ENCODE data around the gene TBC1D24.
A peak's percentile ranks its signal among the peaks of the same experiment; 100 is the strongest.

The TBC1D24 gene

GRCh38 chr16:2471653-2472487 lies 3.1 kb upstream of the TBC1D24 start:
- H3K79me2 ChIP-seq (ENCODE audit: low read length) = peaks cover 11% of the 10 kb centered on the region; the same call in 1 of the 2 replicates
- no peak overlapping the region for H3K27ac ChIP-seq (ENCODE audit: low read length)
- H3K36me3 ChIP-seq (replicated peaks; ENCODE audit: low read depth, low read length) = no peaks in the 10 kb centered on the region
- no peak for TF ChIP-seq CTCF (IDR thresholded peaks at IDR 0.05; ENCODE audit: low read depth, low read length)
- TF ChIP-seq EZH2phosphoT487 (IDR thresholded peaks at IDR 0.05; ENCODE audit: low read depth) = no peak
- peaks cover 36% of the 10 kb centered on the region for H3K4me1 ChIP-seq (ENCODE audit: low read length)
- H3K9ac ChIP-seq (ENCODE audit: low read length) = no peak overlapping the region
- H3K4me2 ChIP-seq (ENCODE audit: low read length) = no peak overlapping the region
- no peak overlapping the region for H3K4me3 ChIP-seq (ENCODE audit: low read length)
- no peak overlapping the region for H2AFZ ChIP-seq (ENCODE audit: low read depth, low read length)
- H3K9me3 ChIP-seq (ENCODE audit: insufficient read depth, low read length) = no peaks in the 10 kb centered on the region
- peaks cover 25% of the 10 kb centered on the region for H3K27me3 ChIP-seq (ENCODE audit: low read depth, low read length)
- H4K20me1 ChIP-seq (ENCODE audit: insufficient read depth, low read length) = peaks cover 7% of the 10 kb centered on the region; the same call in 1 of the 2 replicates

GRCh38 chr16:2472488-2472864 lies 2.5 kb upstream of the TBC1D24 start:
- H3K4me3 ChIP-seq (ENCODE audit: low read length) = no peak overlapping the region
- peaks cover 25% of the 10 kb centered on the region for H3K27me3 ChIP-seq (ENCODE audit: low read depth, low read length)
- no peak overlapping the region for H2AFZ ChIP-seq (ENCODE audit: low read depth, low read length)
- peaks cover 11% of the 10 kb centered on the region; the same call in 1 of the 2 replicates for H3K79me2 ChIP-seq (ENCODE audit: low read length)
- H4K20me1 ChIP-seq (ENCODE audit: insufficient read depth, low read length) = peaks cover 7% of the 10 kb centered on the region; the same call in 1 of the 2 replicates
- no peaks in the 10 kb centered on the region for H3K36me3 ChIP-seq (replicated peaks; ENCODE audit: low read depth, low read length)
- no peaks in the 10 kb centered on the region for H3K9me3 ChIP-seq (ENCODE audit: insufficient read depth, low read length)
- H3K4me2 ChIP-seq (ENCODE audit: low read length) = no peak overlapping the region
- TF ChIP-seq CTCF (IDR thresholded peaks at IDR 0.05; ENCODE audit: low read depth, low read length) (no peak), EZH2phosphoT487 (IDR thresholded peaks at IDR 0.05; ENCODE audit: low read depth) (no peak)
- peaks cover 36% of the 10 kb centered on the region for H3K4me1 ChIP-seq (ENCODE audit: low read length)
- H3K27ac ChIP-seq (ENCODE audit: low read length) = no peak overlapping the region
- H3K9ac ChIP-seq (ENCODE audit: low read length) = no peak overlapping the region

- no peaks in the 10 kb centered on the region for H3K36me3 ChIP-seq (replicated peaks; ENCODE audit: low read depth, low read length)
- peak overlapping the region; percentile 98 for H3K4me3 ChIP-seq (ENCODE audit: low read length)
- peaks cover 36% of the 10 kb centered on the region for H3K4me1 ChIP-seq (ENCODE audit: low read length)
- H3K9ac ChIP-seq (ENCODE audit: low read length) = no peak overlapping the region
- TF ChIP-seq EZH2phosphoT487 (IDR thresholded peaks at IDR 0.05; ENCODE audit: low read depth) (no peak), CTCF (IDR thresholded peaks at IDR 0.05; ENCODE audit: low read depth, low read length) (no peak)
- H3K27me3 ChIP-seq (ENCODE audit: low read depth, low read length) = peaks cover 25% of the 10 kb centered on the region
- no peak overlapping the region for H3K27ac ChIP-seq (ENCODE audit: low read length)
- H3K9me3 ChIP-seq (ENCODE audit: insufficient read depth, low read length) = no peaks in the 10 kb centered on the region
- peaks cover 7% of the 10 kb centered on the region; the same call in 1 of the 2 replicates for H4K20me1 ChIP-seq (ENCODE audit: insufficient read depth, low read length)
- H3K4me2 ChIP-seq (ENCODE audit: low read length) = peak overlapping the region; percentile 89
- no peak overlapping the region for H2AFZ ChIP-seq (ENCODE audit: low read depth, low read length)
- H3K79me2 ChIP-seq (ENCODE audit: low read length) = peaks cover 11% of the 10 kb centered on the region; the same call in 1 of the 2 replicates
Observed at GRCh38 chr16:2472885-2473445, 2.0 kb upstream of the TBC1D24 start.

- peak overlapping the region; percentile 89 for H3K4me2 ChIP-seq (ENCODE audit: low read length)
- TF ChIP-seq CTCF (IDR thresholded peaks at IDR 0.05; ENCODE audit: low read depth, low read length) = no peak
- no peak for TF ChIP-seq EZH2phosphoT487 (IDR thresholded peaks at IDR 0.05; ENCODE audit: low read depth)
- H3K27ac ChIP-seq (ENCODE audit: low read length) = no peak overlapping the region
- 0 out of 2 replicates have a peak overlapping the region, but pooled peaks have one; percentile 6 for H3K9ac ChIP-seq (ENCODE audit: low read length)
- no peak overlapping the region for H2AFZ ChIP-seq (ENCODE audit: low read depth, low read length)
- peaks cover 31% of the 10 kb centered on the region for H3K4me1 ChIP-seq (ENCODE audit: low read length)
- no peaks in the 10 kb centered on the region for H3K36me3 ChIP-seq (replicated peaks; ENCODE audit: low read depth, low read length)
- no peaks in the 10 kb centered on the region for H3K9me3 ChIP-seq (ENCODE audit: insufficient read depth, low read length)
- H3K27me3 ChIP-seq (ENCODE audit: low read depth, low read length) = peaks cover 21% of the 10 kb centered on the region
- peak overlapping the region; percentile 98 for H3K4me3 ChIP-seq (ENCODE audit: low read length)
- peaks cover 11% of the 10 kb centered on the region; the same call in 1 of the 2 replicates for H3K79me2 ChIP-seq (ENCODE audit: low read length)
- peaks cover 7% of the 10 kb centered on the region; the same call in 1 of the 2 replicates for H4K20me1 ChIP-seq (ENCODE audit: insufficient read depth, low read length)
Observed at GRCh38 chr16:2473446-2473926, 1.4 kb upstream of the TBC1D24 start.
